MM.1S (cell line): ENCODE results near the gene OSTF1.

Experiments used
- EZH2 ChIP-seq: fragments of 300-600 bp; sonication (generic); optimal IDR thresholded peaks from 2 replicates; pipeline ENCODE3; 2017; ENCODE audit warnings: low read depth, mild to moderate bottlenecking, antibody characterized with exemption, low read length, mixed read lengths
- EZH2phosphoT487 ChIP-seq: fragments of 300-600 bp; sonication (generic); IDR thresholded peaks from 2 replicates; pipeline ENCODE4 v1.6.1; 2018; ENCODE audit warnings: antibody characterized with exemption, low read length
- TF ChIP-seq, protein P1 (sequence below): fragments of 300-600 bp; sonication (generic); IDR thresholded peaks from 2 replicates; pipeline ENCODE4 v1.5.1; 2016; ENCODE audit warnings: antibody characterized with exemption, low read length, mixed read lengths

DNA sequence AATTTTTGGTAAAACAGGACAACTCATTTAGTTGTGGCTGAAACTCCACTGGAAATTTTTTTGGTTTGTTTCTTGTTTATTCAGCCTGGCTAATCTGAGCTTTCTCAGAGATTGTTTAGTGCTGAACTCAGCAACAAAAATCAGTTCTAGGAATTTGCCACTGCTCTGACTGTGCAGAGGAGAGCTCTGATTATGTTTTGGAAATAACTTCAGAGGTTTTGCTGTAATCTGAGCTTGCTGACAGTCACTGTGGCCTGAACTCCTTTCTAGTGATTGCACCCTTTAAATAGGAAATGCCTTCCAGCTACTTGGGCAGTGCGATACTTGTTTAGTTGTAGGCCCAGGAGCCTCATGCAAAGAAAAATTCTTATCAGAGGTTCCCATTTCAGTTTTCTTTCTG is 60.2 kb downstream of the OSTF1 start:
- TF ChIP-seq, protein P1, sequence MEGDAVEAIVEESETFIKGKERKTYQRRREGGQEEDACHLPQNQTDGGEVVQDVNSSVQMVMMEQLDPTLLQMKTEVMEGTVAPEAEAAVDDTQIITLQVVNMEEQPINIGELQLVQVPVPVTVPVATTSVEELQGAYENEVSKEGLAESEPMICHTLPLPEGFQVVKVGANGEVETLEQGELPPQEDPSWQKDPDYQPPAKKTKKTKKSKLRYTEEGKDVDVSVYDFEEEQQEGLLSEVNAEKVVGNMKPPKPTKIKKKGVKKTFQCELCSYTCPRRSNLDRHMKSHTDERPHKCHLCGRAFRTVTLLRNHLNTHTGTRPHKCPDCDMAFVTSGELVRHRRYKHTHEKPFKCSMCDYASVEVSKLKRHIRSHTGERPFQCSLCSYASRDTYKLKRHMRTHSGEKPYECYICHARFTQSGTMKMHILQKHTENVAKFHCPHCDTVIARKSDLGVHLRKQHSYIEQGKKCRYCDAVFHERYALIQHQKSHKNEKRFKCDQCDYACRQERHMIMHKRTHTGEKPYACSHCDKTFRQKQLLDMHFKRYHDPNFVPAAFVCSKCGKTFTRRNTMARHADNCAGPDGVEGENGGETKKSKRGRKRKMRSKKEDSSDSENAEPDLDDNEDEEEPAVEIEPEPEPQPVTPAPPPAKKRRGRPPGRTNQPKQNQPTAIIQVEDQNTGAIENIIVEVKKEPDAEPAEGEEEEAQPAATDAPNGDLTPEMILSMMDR, result no peak
- TF ChIP-seq EZH2 (no peak), EZH2phosphoT487 (no peak)
